Epidermal melanocyte (primary cell): ENCODE measurements around the gene LRRC32.
"Not testable (repeated sequence)": the region's sequence is repeated elsewhere in the genome, so short reads cannot be mapped to it uniquely, and the experiment has no call there.

Experiments used
- DNase-seq: peaks from one replicate; pipeline ENCODE4 v3.0.0; 2011; ENCODE audit warnings: low spot score; ENCODE audit not compliant: insufficient read length

The LRRC32 gene

GRCh38 chr11:76629853-76630599, 40.5 kb downstream of the LRRC32 start:
- DNase-seq = no peak

GRCh38 chr11:76629116-76629852, 41.3 kb downstream of the LRRC32 start:
- DNase-seq = no peak

DNA sequence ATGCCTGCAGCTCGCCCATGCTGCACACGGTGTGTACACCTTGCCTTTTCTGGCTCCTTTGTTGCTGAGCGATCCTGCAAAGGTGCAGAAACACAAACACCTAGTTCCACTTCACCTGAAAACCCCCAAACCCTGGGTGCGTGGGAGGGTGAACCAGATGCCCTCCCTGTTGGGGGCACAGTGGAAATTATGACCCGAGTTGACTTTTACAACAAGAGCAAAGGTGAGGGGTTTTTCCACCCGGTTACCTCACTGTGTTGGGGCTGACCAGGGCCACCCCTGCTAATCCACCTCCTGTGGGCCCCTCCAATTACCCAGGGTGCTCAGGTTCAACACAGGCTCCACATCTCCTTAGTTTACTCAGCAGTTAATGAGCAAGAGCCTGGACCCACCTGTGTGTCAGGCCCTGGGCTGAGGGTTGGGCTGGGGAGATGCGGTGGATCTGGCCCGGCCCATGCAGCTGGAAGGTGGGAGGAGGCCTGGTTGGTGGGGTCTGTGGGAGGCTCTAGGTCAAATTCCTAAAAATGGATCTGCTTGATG, 42.1 kb downstream of the LRRC32 start:
- no peak for DNase-seq

- no peak for DNase-seq
Observed at GRCh38 chr11:76627606-76628005, 42.9 kb downstream of the LRRC32 start.

- no peak for DNase-seq
Observed at GRCh38 chr11:76626921-76627401, 43.6 kb downstream of the LRRC32 start.

- DNase-seq = no peak
Observed at GRCh38 chr11:76626266-76626665, 44.3 kb downstream of the LRRC32 start.

DNA sequence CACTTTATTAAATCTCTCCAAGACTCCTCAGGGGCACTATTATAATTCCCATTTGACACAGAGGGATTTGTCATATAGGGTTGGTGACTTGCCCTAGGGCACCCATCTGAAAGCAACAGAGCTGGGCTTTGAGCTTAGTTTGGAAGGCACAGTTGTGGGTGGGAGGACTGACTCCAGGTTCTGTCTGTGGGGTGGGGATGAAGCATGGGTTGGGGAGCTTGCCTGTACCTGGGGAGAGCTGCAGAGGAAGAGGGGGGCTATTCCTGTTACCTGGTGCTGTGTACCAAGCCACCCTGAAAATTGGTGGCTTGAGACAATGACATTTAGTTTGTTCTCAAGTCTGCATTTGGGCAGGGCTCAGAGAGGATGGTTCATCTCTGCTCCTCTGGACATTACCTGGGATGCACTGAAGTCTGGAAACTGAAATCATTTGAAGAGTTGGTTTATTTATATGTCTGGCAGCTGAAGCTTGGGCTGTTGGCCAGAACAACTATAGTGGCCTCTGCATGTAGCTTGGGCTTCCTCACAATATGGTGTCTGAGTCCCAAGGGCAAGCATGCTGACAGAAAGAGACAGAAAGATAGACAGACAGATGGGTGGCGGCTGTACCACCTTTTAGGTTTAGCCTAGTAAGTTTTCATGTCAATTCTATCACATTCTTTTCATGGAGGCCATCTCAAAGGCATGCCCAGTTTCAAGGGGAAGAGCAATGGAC, 44.9 kb downstream of the LRRC32 start:
- no peak for DNase-seq

DNA sequence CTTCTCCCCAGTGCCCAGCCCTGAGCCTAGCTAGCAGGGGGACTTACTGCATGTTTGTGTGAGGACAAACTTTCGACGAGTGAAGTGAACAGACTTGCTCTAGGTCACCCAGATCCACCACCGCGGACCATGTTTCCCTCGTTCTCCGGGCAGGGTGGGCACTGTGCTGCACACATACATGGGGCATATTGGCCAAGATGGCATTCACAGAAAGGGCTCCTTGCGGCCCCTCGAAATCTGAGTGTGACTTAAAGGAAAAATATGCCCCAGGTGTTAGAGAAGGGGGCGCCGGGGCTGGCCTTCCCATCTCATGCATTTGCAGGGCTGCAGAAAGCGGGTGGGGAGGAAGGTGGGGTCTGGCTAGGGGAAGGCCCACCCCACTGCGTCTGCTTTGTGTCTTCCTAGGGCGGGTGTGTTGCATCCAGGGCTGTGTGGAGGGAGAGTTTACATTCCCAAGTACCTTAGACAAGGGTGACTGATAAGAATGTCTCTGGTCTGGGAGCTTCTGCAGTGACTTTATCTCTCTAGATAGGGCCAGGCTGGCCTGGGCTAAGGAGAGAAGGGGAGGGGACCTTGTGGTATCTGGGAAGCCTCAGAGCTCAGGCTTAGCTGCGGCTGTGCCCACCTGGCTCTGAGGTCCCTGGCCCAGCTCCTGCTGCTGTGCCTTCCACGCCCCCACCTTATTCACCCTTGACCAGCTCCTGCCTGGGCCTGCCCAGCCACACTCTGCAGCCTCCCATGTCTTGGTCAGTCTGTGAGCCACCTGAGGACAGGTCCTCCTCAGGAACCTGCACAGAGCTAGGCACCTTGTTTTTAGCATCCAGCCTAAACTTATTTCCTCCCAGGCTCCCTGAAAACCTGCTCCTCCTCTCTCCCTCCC, 45.8 kb downstream of the LRRC32 start:
- DNase-seq = no peak

DNA sequence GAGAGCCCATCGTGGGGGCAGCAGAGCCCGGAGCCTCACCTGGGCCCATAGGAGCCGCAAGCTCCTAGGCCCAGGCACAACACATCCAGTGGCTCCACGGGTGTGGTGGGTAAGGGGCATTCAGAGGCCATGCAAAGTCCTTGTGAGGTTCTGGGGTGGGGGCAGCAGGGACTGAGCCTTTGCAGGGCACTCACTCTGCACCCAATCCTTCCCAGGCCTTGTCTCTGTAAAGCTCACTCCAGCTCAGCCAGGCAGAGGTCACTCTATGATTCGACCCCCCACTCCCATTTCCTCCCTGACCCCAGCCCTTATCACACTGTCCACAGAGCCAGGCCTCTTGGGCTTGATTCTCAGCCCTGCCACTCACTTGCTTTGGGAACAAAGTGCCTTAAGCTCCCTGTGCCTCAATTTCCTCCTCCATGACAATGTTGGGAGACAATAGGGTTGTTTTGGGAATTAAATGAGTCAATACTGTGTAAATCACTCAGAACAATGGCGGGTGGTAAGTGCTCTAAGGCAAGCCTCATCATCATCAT, 46.6 kb downstream of the LRRC32 start:
- no peak for DNase-seq

GRCh38 chr11:76623171-76623883, 47.2 kb downstream of the LRRC32 start:
- DNase-seq = no peak

GRCh38 chr11:76622493-76623094, 48.0 kb downstream of the LRRC32 start:
- DNase-seq = no peak

GRCh38 chr11:76621868-76622267, 48.7 kb downstream of the LRRC32 start:
- no peak for DNase-seq

GRCh38 chr11:76621466-76621865, 49.1 kb downstream of the LRRC32 start:
- DNase-seq = no peak

GRCh38 chr11:76620489-76620888, 50.1 kb downstream of the LRRC32 start:
- no peak for DNase-seq

DNA sequence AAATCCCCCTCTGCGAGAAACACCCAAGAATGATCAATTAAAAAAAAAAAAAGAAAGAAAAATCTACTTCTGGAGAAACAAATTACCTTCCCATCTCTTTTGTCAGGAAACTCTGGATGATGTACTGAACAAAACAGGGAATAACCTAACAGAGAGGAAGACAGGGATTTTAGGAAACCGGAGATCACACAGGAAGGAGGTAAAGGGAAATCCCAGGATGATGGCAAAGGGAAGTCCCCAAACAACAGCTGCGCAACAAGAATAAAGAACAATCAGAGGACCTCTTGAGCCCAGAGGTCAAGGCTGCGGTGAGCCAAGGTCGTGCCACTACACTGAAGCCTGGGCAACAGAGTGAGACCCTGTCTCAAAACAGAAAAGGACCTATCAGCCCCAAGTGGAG, 50.7 kb downstream of the LRRC32 start:
- not testable (repeated sequence) for DNase-seq

DNA sequence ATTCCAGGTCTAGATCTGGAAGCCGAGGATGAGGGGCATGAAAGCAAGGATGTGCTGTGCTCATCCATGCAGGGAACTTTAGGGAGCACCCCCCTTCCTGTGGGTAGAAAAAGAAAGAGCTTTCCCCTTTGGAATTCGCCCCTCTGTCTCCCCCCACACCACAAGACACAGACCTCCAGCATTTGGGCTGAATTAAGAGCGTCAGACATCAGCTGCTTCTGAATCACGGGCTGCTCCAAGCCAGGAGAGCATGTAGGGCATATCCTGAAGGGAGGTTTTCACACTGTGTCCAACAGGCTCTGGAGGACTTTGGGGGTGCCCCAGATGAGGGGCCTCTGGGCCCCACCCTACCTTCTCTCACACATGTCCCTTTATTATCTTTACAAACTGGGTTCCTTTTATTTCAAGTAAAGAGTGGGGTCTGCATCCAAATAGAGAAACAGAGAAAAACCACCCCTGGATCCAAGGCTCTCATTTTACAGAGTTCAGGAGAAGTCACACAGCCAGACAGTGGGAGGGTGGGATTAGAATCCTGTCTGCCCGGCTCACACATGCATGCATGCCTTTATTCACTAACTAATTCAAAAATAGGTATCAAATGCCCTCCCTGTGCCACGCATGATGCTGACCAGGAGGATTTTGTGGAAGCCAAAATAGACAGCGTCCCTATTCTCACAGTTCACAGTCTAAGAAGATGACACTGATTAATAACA, 52.8 kb downstream of the LRRC32 start:
- DNase-seq = no peak

DNA sequence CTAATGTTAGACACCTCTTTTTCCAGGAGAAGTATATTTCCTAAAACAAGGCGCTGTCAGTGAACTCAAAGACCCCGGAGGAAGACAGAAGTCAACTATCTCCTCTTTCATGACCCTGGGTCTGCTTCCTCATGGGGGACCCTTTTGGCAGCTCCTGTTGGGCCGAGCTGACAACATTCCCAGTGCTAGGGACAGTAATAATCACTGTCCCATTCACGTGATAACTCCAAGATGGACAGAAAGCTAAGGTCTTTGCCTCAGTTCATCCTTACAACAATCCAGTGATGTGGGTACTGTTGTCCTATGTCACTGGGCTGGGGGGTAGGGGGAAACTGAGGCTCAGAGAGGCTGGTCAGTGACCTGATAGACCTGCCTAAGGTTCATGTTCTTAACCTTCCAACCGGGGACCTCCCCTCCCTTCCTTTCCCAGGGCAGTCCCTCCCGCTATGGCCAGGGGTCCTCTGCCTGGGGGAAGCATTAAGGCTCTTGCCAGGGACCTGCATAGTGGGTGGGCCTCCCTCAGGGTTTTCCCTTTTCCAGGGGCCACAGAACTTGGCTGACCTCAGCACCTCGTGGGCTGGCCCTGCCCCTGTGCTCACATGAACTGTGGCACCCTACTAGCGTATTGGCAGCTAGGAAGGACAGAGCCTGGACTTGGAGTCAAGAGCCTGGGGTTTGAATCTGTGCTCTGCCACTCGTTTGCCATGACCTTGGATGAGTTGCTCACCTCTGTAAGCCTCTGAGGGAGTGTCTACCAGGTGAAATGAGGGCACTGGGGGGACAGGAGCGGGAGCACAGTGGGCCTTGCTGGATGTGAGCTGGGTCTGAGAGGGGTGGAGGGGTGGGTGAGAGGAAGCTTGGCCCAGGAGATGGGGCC, 53.6 kb downstream of the LRRC32 start:
- DNase-seq = no peak

- DNase-seq = no peak
Observed at GRCh38 chr11:76615950-76616349, 54.6 kb downstream of the LRRC32 start.
